NK-92 treated with Interleukin-12 subunit alpha and Interleukin-12 subunit beta, amount 100 ng/mL, for 24 hours (cell line): ENCODE results near the gene ZFP36.

ENCODE experiments used
- DNase-seq: peaks from one replicate; lab custom pipeline; 2025; lab: John Stamatoyannopoulos, UW

The ZFP36 gene

DNA sequence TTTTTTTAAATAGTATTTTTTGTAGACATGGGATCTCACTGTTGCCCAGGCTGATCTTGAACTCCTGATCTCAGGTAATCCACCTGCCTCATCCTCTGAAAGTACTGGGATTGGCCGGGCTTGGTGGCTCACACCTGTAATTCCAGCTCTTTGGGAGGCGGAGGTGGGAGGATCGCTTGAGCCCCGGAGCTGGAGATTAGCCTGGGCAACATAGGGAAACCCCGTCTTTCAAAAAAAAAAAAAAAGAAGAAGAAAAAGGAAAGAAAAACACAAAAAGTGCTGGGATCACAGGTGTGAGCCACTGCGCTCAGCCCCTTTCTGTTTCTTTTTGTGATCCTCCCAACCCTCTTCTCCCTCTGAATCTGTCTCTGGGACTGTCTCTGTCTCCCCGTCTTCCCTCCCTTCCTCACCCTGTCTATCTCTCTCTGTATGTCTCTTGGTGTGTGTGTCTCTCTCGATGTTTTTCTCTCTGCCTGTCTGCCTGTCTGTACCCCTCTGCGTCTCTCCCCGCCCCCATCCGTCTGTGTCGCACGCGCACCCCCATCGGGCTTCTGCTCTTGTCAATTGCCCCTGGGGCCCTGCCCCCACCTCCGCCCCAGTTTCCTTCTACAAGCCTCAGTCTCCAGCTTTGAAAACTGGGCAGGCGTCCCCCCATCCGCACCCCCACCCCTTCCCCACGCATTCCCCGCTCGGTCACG lies 540 bp upstream of the ZFP36 start:
- DNase-seq, result peak; percentile 90

GRCh38 chr19:39407410-39407659 lies 688 bp downstream of the ZFP36 start:
- DNase-seq, result no peak

- DNase-seq, result peak; percentile 61
These were observed 1.2 kb downstream of the ZFP36 start for GRCh38 chr19:39407660-39408391.

DNA sequence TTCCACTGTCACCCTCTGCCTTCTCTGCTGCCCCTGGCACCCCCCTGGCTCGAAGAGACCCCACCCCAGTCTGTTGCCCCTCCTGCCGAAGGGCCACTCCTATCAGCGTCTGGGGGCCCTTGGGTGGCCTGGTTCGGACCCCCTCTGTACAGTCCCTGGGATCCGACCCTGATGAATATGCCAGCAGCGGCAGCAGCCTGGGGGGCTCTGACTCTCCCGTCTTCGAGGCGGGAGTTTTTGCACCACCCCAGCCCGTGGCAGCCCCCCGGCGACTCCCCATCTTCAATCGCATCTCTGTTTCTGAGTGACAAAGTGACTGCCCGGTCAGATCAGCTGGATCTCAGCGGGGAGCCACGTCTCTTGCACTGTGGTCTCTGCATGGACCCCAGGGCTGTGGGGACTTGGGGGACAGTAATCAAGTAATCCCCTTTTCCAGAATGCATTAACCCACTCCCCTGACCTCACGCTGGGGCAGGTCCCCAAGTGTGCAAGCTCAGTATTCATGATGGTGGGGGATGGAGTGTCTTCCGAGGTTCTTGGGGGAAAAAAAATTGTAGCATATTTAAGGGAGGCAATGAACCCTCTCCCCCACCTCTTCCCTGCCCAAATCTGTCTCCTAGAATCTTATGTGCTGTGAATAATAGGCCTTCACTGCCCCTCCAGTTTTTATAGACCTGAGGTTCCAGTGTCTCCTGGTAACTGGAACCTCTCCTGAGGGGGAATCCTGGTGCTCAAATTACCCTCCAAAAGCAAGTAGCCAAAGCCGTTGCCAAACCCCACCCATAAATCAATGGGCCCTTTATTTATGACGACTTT lies 2.0 kb downstream of the ZFP36 start:
- DNase-seq, result peak; percentile 44

DNA sequence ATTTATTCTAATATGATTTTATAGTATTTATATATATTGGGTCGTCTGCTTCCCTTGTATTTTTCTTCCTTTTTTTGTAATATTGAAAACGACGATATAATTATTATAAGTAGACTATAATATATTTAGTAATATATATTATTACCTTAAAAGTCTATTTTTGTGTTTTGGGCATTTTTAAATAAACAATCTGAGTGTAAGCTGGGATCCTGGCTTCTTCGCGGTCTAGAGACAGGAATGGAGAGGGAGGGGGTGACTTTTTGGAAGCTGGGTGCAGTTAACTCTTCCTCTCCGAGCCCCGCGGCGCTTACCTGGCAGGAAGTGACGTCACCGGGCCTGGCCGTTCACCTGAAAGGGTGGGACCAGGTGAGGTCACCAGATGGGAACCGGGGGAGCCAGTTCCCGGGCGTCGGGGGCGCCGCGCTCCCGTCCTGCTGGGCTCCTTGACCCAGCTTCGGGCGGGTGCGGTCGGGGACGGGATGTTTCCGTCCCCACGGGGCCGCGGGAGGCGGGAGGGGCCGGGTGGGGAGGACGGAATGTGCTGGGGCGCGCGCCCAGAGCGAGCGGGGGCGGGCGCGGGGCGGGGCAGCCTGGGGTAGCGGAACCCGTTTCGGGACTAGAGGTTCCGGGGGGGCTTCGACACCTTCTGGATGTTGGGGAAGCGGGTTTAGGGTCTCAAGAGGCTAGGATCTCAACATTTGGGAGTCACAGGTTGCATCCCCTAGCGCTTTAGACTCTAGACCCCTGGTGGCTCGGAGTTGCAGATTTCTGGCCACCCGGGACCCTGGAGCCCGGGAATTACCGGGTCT lies 2.8 kb downstream of the ZFP36 start:
- peak; percentile 81 for DNase-seq

DNA sequence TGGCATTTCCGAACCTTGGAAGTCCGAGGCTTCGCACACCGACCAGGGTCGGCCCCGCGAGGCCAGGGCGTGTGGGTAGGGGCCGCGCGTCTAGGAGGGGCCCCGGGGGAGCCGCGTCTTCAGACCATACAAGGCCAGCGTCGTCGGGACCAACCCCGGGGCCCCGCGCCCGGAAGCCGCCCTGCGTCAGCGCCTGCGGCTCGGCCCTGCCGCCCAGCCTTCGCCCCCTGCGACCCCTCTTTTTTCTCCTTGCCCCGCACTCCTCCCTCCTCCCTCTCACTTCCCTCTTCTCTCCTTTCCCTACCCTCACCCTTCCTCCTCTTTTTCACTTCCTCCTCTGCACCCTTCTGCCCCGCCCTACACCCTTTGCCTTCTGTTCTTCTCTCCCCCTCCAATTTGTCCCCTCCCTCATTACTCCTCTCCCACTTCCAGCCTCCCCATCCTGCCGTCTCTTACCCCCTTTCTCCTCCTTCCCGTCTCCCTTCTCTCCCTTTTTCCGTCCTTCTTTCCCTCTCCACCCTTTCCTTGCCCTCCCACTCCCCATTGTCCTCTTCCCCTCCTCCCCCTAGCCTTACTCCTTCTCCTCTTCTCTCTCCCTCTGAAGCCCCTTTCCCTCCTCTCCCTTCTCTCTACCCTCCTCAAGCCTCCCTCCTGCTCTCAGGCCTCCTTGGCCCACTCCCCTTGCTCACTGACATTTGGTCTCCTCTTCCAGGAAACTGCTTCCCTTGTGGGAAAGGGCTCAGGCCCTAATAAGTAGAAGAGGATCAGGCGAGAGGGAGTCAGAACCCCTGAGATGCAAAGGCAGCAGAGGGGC lies 3.6 kb downstream of the ZFP36 start:
- peak; percentile 63 for DNase-seq

- no peak for DNase-seq
These were observed 4.1 kb downstream of the ZFP36 start for GRCh38 chr19:39410831-39411080.

GRCh38 chr19:39411081-39411831 lies 4.6 kb downstream of the ZFP36 start:
- no peak for DNase-seq

GRCh38 chr19:39411832-39412099 lies 5.1 kb downstream of the ZFP36 start:
- DNase-seq, result peak; percentile 80

DNA sequence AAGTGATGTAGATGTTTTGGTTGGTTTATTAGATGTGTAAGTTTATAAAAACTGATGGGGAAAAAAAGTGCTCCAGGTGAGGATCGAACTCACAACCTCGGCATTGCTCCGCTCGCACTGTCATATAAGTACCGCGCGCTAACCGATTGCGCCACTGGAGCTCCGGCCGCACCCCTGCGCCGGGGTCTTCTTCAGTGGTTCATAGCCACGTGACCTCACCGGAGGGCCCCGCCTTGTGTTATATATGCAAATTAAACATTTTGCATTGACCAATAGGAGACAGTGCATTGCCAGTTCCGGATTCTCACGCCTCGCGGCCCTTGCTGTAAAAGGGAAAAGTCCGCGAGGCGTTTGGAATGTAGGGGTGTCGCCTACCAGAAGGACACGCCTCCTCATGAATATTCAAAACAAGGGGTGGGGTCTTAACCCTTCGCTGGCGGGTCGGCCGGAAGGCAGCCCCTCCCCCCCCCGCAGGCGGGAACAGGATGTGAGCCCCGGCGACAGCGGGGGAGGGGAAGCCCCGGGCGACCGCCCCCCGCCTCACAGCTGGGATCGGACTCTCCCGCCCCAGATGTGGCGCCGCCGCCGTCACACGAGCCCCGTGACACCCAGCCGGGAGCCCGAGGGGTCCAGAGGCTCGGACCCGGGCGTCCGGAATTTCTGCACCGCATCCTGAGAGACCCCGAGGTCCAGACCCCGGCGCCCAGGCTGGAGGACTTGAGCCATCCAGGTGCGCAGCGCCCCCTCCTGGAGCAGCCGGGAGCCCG lies 5.6 kb downstream of the ZFP36 start, which contains the start of gene PLEKHG2:
PLEKHG2 (plus strand) TSS at position 570 of the 767 bp plus-strand sequence. CDS start 1,418 bp downstream, outside the sequence.
- DNase-seq, result peak; percentile 97

DNA sequence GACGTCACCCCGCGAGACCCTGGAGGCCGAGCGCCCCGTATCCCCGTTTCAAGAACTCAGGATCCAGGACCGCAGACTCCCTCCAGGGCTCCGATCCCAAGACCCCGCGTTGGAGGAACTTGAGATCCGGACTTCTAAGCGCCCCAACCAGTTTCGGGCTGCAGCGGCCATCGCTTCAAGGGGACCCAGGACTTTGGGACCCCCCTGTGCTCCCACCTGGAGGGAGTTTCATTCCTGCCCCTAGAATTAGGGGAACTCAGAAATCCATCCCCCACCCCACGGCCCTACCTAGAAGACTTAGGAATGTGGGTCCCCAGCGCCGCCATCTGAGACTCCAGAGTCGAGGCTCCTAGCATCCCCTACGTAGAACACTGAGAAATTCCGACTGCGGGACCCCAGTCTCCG lies 6.2 kb downstream of the ZFP36 start:
- DNase-seq, result no peak

DNA sequence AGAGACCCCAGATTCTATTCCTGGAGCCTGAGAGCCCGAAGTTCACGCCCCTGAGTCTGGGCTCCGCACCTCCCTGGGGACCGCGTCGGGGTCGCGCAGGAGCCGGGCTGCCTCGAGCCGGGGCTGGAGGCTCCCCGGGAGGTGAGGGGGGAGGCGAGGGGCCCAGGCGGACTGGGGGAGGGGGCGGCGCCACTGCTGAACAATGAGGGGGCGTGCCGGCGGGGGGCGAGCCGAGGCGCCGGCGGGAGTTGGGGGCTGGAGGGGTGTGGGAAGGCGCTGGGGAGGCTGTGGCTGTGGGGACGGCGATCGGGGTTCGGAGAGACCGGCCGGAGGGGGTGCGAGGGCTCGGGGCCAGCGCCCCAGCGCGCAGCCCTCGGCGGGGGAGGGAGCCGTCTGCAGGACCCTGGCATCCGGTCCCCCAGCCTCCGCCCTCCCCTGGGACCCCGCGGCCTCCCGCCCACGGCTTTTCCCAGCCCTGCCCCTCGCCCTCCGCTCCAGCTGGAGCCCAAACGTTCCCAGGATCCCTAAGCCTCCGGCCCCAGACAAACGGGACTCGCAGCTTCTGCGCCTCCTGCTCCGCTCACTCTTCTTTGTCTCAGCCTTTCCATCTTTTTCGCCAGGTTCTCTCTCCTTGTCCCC lies 6.7 kb downstream of the ZFP36 start:
- no peak for DNase-seq

GRCh38 chr19:39413911-39414608 lies 7.4 kb downstream of the ZFP36 start:
- no peak for DNase-seq

GRCh38 chr19:39415111-39416046 lies 8.7 kb downstream of the ZFP36 start:
- DNase-seq, result no peak

- DNase-seq, result no peak
These were observed 9.8 kb downstream of the ZFP36 start for GRCh38 chr19:39416152-39417120.

- DNase-seq, result no peak
These were observed 11.0 kb downstream of the ZFP36 start for GRCh38 chr19:39417463-39418181.
